Measurements from ENCODE around the gene SNX11. TPM values are rescaled to one million over a fixed set of nuclear protein-coding genes. Genes with fewer than 3 reads are reported as not detected.

The SNX11 gene
- total and polyA plus RNA-seq, 4 donors: 11.4 to 31.0 (median 19.1) TPM

DNA sequence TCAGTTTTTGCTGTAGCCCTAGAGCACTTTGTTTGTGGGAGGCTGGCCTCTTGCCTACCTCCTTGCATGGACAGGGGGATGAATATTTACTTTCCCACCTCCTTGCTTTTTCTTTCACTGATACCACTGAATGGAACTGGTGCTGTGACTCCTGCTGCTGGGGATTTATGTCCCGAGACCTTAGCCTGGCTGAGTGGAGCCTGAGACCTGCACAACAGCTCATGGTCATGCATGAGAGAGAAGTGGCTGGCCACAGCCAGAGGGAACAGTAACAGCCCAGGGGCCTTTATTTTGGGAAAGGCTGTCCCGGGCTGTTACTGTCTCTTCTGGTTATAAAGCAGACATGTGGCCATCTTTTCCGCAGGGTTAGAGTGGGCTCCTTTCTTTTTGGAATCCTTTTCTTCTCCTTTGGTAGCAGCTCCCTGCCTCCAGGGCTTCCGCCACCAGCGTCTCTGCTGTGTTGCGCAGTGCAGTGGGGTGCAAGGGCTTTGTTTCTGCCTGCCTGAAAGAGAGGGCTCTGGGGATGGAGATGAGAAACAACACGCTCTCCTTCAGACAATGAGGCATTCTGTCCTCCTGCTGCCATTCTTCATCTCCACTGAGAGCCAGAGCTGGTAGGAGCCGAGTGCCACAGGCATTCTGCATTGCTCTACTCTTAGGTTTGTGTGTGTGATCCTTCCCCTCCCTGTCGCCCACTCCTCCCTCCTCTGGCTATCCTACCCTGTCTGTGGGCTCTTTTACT is 14.5 kb downstream of the SNX11 start:
- ATAC-seq (ENCODE audit: insufficient read depth, low FRiP score): no peak
- no peak overlapping the region for H3K9ac ChIP-seq (ENCODE audit: insufficient read depth in 1 of 2, low read length in 2 of 2)
- H3K27ac ChIP-seq (ENCODE audit: low read depth in 1 of 2, low read length in 1 of 2): no peak overlapping the region
- H3K36me3 ChIP-seq (ENCODE audit: control insufficient read depth in 4 of 4, insufficient read depth in 4 of 4, low read length in 4 of 4): peaks cover 14 to 45% (median 26%) of the 10 kb centered on the region in 4 donors
- H3K9me3 ChIP-seq (ENCODE audit: control insufficient read depth in 4 of 4, insufficient read depth in 3 of 4, low read length in 3 of 4): no peaks in the 10 kb centered on the region
- TF ChIP-seq, protein P1, sequence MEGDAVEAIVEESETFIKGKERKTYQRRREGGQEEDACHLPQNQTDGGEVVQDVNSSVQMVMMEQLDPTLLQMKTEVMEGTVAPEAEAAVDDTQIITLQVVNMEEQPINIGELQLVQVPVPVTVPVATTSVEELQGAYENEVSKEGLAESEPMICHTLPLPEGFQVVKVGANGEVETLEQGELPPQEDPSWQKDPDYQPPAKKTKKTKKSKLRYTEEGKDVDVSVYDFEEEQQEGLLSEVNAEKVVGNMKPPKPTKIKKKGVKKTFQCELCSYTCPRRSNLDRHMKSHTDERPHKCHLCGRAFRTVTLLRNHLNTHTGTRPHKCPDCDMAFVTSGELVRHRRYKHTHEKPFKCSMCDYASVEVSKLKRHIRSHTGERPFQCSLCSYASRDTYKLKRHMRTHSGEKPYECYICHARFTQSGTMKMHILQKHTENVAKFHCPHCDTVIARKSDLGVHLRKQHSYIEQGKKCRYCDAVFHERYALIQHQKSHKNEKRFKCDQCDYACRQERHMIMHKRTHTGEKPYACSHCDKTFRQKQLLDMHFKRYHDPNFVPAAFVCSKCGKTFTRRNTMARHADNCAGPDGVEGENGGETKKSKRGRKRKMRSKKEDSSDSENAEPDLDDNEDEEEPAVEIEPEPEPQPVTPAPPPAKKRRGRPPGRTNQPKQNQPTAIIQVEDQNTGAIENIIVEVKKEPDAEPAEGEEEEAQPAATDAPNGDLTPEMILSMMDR (IDR thresholded peaks at IDR 0.05; ENCODE audit: control extremely low read depth, extremely low read depth): no peak
- DNase-seq: no peak
- H3K4me1 ChIP-seq (ENCODE audit: control insufficient read depth in 5 of 5, insufficient read depth in 5 of 5, low read length in 5 of 5): no peaks in the 10 kb centered on the region
- H3K27me3 ChIP-seq (ENCODE audit: control insufficient read depth in 3 of 3, insufficient read depth in 3 of 3, low read length in 2 of 3): no peaks in the 10 kb centered on the region
- WGBS, 2 donors: 85 to 94% methylated on average over 9 of the region's 9 CpGs
- H3K4me3 ChIP-seq: no peak overlapping the region

DNA sequence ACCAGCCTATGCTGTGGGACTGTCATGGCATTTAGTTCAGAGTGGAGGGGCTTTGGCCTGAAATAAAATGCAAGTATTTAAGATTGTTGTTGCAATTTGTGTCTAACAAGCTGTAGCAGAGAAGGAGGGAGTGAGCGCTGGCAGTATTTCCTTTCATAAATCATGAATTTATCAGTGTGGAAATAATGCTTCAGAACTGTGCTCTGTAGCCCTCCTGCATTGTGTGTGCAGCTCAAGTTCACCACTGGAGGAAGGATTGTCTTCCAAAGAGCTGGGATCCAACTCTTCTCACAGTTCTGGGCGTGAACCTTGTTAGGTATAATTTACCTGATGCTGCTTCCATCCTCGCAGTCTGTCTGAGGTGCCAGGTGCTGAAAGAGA is 15.1 kb downstream of the SNX11 start:
- H3K9me3 ChIP-seq (ENCODE audit: control insufficient read depth in 4 of 4, insufficient read depth in 3 of 4, low read length in 3 of 4): no peaks in the 10 kb centered on the region

DNA sequence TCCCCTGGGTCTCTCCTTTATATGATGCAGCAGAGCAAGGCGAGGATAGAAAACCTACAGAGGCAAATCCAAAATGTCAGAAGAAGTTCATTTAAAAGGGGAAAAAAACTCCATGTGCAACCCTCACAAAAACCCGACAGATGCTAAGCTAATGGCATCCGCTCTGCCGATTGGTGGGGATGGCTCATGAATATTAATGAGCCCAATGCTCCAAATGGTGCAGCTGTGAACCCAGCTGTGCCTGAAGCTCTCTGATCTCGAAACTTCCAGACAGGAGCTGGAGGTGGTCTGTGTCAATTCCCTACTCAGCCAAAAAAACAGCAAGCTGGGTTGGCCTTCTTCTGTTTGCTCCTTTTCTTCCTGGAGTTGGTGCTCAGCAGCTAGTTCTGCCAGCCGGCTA is 15.5 kb downstream of the SNX11 start:
- H3K9me3 ChIP-seq (ENCODE audit: control insufficient read depth in 4 of 4, insufficient read depth in 3 of 4, low read length in 3 of 4): no peaks in the 10 kb centered on the region
- H3K27ac ChIP-seq (ENCODE audit: low read depth in 1 of 2, low read length in 1 of 2): no peak overlapping the region
- no peak for ATAC-seq (ENCODE audit: insufficient read depth, low FRiP score)
- no peaks in the 10 kb centered on the region for H3K4me1 ChIP-seq (ENCODE audit: control insufficient read depth in 5 of 5, insufficient read depth in 5 of 5, low read length in 5 of 5)
- TF ChIP-seq, protein P1 (IDR thresholded peaks at IDR 0.05; ENCODE audit: control extremely low read depth, extremely low read depth): no peak
- peaks cover 14 to 43% (median 26%) of the 10 kb centered on the region in 4 donors for H3K36me3 ChIP-seq (ENCODE audit: control insufficient read depth in 4 of 4, insufficient read depth in 4 of 4, low read length in 4 of 4)
- no peak for DNase-seq
- H3K9ac ChIP-seq (ENCODE audit: insufficient read depth in 1 of 2, low read length in 2 of 2): no peak overlapping the region
- H3K4me3 ChIP-seq: no peak overlapping the region
- WGBS, 2 donors: 90 to 91% methylated on average over 6 of the region's 6 CpGs
- no peaks in the 10 kb centered on the region for H3K27me3 ChIP-seq (ENCODE audit: control insufficient read depth in 3 of 3, insufficient read depth in 3 of 3, low read length in 2 of 3)

More for the DNA sequence above, 15.1 kb downstream of the SNX11 start:
- Histone ChIP-seq H3K27me3 (ENCODE audit: control insufficient read depth in 3 of 3, insufficient read depth in 3 of 3, low read length in 2 of 3) (no peaks in the 10 kb centered on the region), H3K4me1 (ENCODE audit: control insufficient read depth in 5 of 5, insufficient read depth in 5 of 5, low read length in 5 of 5) (no peaks in the 10 kb centered on the region), H3K4me3 (no peak overlapping the region), H3K27ac (ENCODE audit: low read depth in 1 of 2, low read length in 1 of 2) (no peak overlapping the region), H3K9ac (ENCODE audit: insufficient read depth in 1 of 2, low read length in 2 of 2) (no peak overlapping the region), H3K36me3 (ENCODE audit: control insufficient read depth in 4 of 4, insufficient read depth in 4 of 4, low read length in 4 of 4) (peaks cover 14 to 45% (median 26%) of the 10 kb centered on the region in 4 donors)
- TF ChIP-seq, protein P1 (IDR thresholded peaks at IDR 0.05; ENCODE audit: control extremely low read depth, extremely low read depth): no peak
- DNase-seq (no peak), ATAC-seq (ENCODE audit: insufficient read depth, low FRiP score) (no peak)
- 94 to 99% methylated on average over 3 of the region's 3 CpGs for WGBS, 2 donors
